ENCODE results near the gene PCDHGC3. TPM values are rescaled to one million over a fixed set of nuclear protein-coding genes. Genes with fewer than 3 reads are reported as not detected.

Gene PCDHGC3
- total and polyA plus RNA-seq, 2 of the 8 experiments (the other 6 are each of a cell fraction or from before 2014, with no cell fraction given) = 4.7 to 18.6 TPM

GRCh38 chr5:141510850-141511601 lies 35.3 kb downstream of the PCDHGC3 start (continued):
- no peak for TF ChIP-seq BCL11A (IDR thresholded peaks at IDR 0.05; ENCODE audit: low read depth in 2 of 2, low read length in 2 of 2)
- no peak for TF ChIP-seq HDAC2 (IDR thresholded peaks at IDR 0.05; ENCODE audit: borderline replicate concordance in 1 of 2, low read depth in 2 of 2, low read length in 2 of 2)
- TF ChIP-seq HDAC6 (IDR thresholded peaks at IDR 0.05; ENCODE audit: low read depth, low read length) = no peak
- no peak for TF ChIP-seq FOSL1 (IDR thresholded peaks at IDR 0.05; ENCODE audit: insufficient read depth, low read depth, low read length)
